Measurements from ENCODE around the gene HORMAD1.
A peak's percentile ranks its signal among the peaks of the same experiment; 100 is the strongest.

Gene HORMAD1

GRCh38 chr1:150674881-150675280 is 45.8 kb downstream of the HORMAD1 start:
- ChIA-PET POLR2A (no interaction called here), CTCF (interaction anchor here (0.6 to 1.0 kb wide), 2 partner anchors 15 to 98 kb away, joined by 3 to 4 read pairs; no protein-coding TSS in a partner anchor)
- Histone ChIP-seq H3K9me3 (ENCODE audit: control insufficient read depth, insufficient read depth, low read depth, low read length) (no peaks in the 10 kb centered on the region), H3K27ac (ENCODE audit: extremely low read depth, low read depth, low read length) (no peak overlapping the region), H3K4me1 (ENCODE audit: control insufficient read depth, insufficient read depth, low read length) (no peaks in the 10 kb centered on the region), H3K36me3 (ENCODE audit: control insufficient read depth in 2 of 2, insufficient read depth in 1 of 2, low read length in 2 of 2) (peaks cover 0 to 11% of the 10 kb centered on the region in 2 experiments; a peak in 1 of 3 replicates), H3K4me3 (ENCODE audit: low read depth, low read length) (no peak overlapping the region)
- TF ChIP-seq ZNF121 (tag by site-specific recombination; IDR thresholded peaks at IDR 0.05) (peak; percentile 35; the same call in 1 of the 2 replicates), ZSCAN16 (tag by site-specific recombination; IDR thresholded peaks at IDR 0.05) (no peak), ZNF776 (tag by site-specific recombination; IDR thresholded peaks at IDR 0.05; ENCODE audit: borderline replicate concordance) (no peak), KLF16 (tag by site-specific recombination; IDR thresholded peaks at IDR 0.05) (no peak), ZNF529 (tag by site-specific recombination; IDR thresholded peaks at IDR 0.05; ENCODE audit: insufficient replicate concordance) (no peak), ZBTB44 (tag by site-specific recombination; IDR thresholded peaks at IDR 0.05) (no peak)

DNA sequence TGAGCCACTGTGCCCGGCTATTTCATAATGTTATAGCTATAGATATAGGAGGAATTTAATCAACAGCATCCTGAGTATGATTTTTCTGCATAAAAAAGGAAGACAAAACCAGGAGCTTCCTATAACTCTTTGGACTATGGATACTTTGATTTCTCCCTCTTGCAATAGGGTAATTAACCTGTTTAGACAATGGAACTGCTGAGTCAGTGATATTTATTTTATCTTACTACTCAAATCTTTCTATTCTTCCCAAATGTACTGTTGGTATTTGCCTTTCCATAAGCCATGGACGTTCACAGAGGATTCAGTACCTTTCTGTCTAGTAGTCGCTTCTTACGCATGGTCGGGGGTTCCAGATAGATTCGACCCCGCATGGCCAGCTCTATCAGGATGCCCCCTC is 57.4 kb downstream of the HORMAD1 start:
- POLR2A ChIA-PET = no interaction called here
- no peaks in the 10 kb centered on the region for H3K9me3 ChIP-seq (ENCODE audit: control insufficient read depth, insufficient read depth, low read depth, low read length)
- no peak overlapping the region for H3K4me3 ChIP-seq (ENCODE audit: low read depth, low read length)
- peaks cover 26 to 31% of the 10 kb centered on the region in 2 experiments for H3K36me3 ChIP-seq (ENCODE audit: control insufficient read depth in 2 of 2, insufficient read depth in 1 of 2, low read length in 2 of 2)
- no peaks in the 10 kb centered on the region for H3K4me1 ChIP-seq (ENCODE audit: control insufficient read depth, insufficient read depth, low read length)
- TF ChIP-seq ZNF366 (tag by site-specific recombination; conservative IDR thresholded peaks at IDR 0.05) (no peak), ZNF654 (tag by site-specific recombination; IDR thresholded peaks at IDR 0.05; ENCODE audit: low read depth) (no peak), ZNF157 (tag by site-specific recombination; IDR thresholded peaks at IDR 0.05) (no peak)
- CTCF ChIA-PET = no interaction called here
- H3K27ac ChIP-seq (ENCODE audit: extremely low read depth, low read depth, low read length) = no peak overlapping the region

- H3K4me3 ChIP-seq (ENCODE audit: low read depth, low read length) = no peak overlapping the region
- H3K27ac ChIP-seq (ENCODE audit: extremely low read depth, low read depth, low read length) = no peak overlapping the region
- H3K9me3 ChIP-seq (ENCODE audit: control insufficient read depth, insufficient read depth, low read depth, low read length) = no peaks in the 10 kb centered on the region
- H3K4me1 ChIP-seq (ENCODE audit: control insufficient read depth, insufficient read depth, low read length) = no peaks in the 10 kb centered on the region
- ChIA-PET CTCF (interaction anchor here (0.7 to 0.8 kb wide), 2 partner anchors 12 to 337 kb away, joined by 3 to 4 read pairs; no protein-coding TSS in a partner anchor), POLR2A (no interaction called here)
- TF ChIP-seq ZNF571 (tag by site-specific recombination; IDR thresholded peaks at IDR 0.05) = no peak
- TF ChIP-seq ZNF184 (tag by site-specific recombination; IDR thresholded peaks at IDR 0.05) = no peak
- TF ChIP-seq, protein P1, sequence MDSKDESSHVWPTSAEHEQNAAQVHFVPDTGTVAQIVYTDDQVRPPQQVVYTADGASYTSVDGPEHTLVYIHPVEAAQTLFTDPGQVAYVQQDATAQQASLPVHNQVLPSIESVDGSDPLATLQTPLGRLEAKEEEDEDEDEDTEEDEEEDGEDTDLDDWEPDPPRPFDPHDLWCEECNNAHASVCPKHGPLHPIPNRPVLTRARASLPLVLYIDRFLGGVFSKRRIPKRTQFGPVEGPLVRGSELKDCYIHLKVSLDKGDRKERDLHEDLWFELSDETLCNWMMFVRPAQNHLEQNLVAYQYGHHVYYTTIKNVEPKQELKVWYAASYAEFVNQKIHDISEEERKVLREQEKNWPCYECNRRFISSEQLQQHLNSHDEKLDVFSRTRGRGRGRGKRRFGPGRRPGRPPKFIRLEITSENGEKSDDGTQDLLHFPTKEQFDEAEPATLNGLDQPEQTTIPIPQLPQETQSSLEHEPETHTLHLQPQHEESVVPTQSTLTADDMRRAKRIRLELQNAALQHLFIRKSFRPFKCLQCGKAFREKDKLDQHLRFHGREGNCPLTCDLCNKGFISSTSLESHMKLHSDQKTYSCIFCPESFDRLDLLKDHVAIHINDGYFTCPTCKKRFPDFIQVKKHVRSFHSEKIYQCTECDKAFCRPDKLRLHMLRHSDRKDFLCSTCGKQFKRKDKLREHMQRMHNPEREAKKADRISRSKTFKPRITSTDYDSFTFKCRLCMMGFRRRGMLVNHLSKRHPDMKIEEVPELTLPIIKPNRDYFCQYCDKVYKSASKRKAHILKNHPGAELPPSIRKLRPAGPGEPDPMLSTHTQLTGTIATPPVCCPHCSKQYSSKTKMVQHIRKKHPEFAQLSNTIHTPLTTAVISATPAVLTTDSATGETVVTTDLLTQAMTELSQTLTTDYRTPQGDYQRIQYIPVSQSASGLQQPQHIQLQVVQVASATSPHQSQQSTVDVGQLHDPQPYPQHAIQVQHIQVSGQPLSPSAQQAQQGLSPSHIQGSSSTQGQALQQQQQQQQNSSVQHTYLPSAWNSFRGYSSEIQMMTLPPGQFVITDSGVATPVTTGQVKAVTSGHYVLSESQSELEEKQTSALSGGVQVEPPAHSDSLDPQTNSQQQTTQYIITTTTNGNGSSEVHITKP (tag by site-specific recombination; IDR thresholded peaks at IDR 0.05) = no peak
- TF ChIP-seq ZNF266 (tag by site-specific recombination; IDR thresholded peaks at IDR 0.05; ENCODE audit: low read depth) = no peak
- TF ChIP-seq ZNF449 (tag by site-specific recombination; IDR thresholded peaks at IDR 0.05) = no peak
- no peak for TF ChIP-seq KLF1 (tag by site-specific recombination; IDR thresholded peaks at IDR 0.05)
- no peak for TF ChIP-seq ZNF548 (tag by site-specific recombination; IDR thresholded peaks at IDR 0.05)
- TF ChIP-seq KLF16 (tag by site-specific recombination; IDR thresholded peaks at IDR 0.05) = no peak
- TF ChIP-seq SP3 (tag by site-specific recombination; IDR thresholded peaks at IDR 0.05) = no peak
- TF ChIP-seq YY2 (tag by site-specific recombination; IDR thresholded peaks at IDR 0.05) = no peak
- no peak for TF ChIP-seq SETDB1 (IDR thresholded peaks at IDR 0.05; ENCODE audit: insufficient read length, low read length)
- no peak for TF ChIP-seq ZNF138 (tag by site-specific recombination; IDR thresholded peaks at IDR 0.05; ENCODE audit: borderline replicate concordance)
- TF ChIP-seq ZNF223 (tag by site-specific recombination; IDR thresholded peaks at IDR 0.05) = no peak
- no peak for TF ChIP-seq ZFHX2 (tag by site-specific recombination; conservative IDR thresholded peaks at IDR 0.05)
- no peak for TF ChIP-seq ZNF654 (tag by site-specific recombination; IDR thresholded peaks at IDR 0.05; ENCODE audit: low read depth)
- TF ChIP-seq ZNF600 (tag by site-specific recombination; IDR thresholded peaks at IDR 0.05) = no peak
- TF ChIP-seq ZNF335 (tag by site-specific recombination; conservative IDR thresholded peaks at IDR 0.05) = no peak
- peaks cover 26 to 34% of the 10 kb centered on the region in 2 experiments for H3K36me3 ChIP-seq (ENCODE audit: control insufficient read depth in 2 of 2, insufficient read depth in 1 of 2, low read length in 2 of 2)
These were observed 57.9 kb downstream of the HORMAD1 start for GRCh38 chr1:150662811-150663210.

Measured in HEK293 (cell line).